SIG-M5 (cell line): Measurements from ENCODE around the gene FN1.
"Not testable (repeated sequence)": the region's sequence is repeated elsewhere in the genome, so short reads cannot be mapped to it uniquely, and the experiment has no call there.

Experiments
- DNase-seq: peaks from one replicate; lab custom pipeline; 2025; lab: John Stamatoyannopoulos, UW

Gene FN1

DNA sequence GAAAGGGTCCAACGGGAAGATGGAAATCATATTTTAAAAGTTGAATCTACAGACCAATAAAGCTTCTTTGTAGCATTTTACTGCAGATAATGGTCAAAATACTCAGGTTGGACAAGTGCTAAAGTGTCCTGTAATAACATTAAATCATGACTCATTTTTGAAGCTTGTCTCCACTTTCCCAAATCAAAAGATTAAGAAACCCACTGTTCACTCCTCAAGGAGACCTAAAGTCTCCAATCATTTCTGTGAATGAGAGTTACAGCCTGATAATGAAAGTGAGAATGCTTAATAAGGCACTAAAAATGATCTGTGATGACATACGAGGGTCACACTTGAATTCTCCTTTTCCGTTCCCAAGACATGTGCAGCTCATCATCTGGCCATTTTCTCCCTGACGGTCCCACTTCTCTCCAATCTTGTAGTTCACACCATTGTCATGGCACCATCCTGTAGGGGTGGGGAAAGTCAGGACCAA, 70.6 kb downstream of the FN1 start:
- no peak for DNase-seq

DNA sequence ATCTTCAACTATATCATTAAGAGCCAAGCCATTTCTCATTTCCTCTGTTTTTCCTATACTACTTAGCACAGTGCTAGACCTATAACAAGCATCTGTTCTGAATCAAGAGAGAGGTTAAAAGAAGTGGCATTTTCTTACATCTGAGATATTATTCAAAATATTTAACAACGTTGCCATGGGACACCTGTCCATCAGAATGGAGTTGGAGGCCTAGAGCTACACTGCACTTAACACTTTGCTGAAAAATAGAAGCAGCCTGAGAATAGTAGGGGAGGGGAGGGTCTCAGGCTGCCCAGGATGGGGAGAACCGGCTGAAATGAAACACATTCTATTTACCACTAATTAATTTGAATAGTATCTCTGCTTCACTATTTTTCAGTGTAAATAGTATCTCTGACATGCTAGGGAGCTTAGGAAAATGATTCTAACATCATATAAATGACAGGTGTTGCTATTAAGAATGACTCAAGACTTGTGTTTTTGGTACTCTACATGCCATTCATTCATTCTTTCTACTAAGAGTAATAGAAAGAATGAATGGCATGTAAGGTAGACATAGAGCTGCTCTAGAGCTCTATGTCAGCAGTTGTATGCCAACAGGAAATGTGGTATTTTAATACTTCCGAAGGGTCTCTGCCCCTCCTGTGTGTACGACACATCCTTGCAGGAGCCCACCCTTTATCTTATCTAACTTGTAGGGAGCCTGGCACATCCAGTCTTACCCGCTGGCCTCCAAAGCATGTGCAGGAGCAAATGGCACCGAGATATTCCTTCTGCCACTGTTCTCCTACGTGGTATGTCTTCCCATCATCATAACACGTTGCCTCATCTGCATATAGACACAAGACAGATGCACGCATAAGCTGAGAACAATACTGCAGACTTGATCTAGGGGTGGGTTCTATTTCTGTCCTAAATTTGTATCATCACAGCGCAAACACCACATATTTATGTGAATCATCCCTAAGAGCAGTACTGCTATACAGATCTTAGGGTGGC, 71.4 kb downstream of the FN1 start:
- DNase-seq, result no peak

DNA sequence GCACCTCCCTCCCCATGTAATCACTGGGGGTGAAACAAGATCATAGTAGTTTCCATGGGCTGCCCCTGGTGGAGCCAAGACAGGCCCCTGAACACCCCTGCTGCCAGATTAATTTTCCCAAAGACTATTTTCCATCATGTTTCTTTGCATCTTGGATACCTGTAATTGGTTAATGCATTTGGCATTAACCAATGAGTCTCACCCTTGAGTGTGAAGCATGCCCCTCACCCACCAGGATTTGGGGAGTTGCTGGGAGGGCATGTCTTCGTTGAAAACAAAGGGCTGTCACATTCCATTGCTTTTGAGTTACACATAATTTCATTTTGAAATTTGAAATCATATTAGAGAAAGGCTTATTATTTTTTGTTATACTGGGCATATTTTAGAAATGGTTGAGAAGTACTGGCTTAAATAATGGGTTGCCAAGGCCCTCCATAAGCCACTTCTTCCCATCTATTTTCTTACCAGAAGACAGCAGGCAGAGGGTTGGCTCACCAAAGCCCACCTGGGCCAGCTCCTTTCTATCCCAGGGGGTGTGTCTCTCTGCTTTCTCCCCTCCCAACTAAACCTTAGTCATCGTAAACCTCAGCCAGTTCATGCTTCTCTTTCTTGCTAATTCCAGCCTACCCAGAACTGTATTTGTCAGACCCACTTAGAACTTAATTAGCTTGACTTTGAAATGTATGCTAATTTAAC, 72.3 kb downstream of the FN1 start:
- DNase-seq, result no peak

DNA sequence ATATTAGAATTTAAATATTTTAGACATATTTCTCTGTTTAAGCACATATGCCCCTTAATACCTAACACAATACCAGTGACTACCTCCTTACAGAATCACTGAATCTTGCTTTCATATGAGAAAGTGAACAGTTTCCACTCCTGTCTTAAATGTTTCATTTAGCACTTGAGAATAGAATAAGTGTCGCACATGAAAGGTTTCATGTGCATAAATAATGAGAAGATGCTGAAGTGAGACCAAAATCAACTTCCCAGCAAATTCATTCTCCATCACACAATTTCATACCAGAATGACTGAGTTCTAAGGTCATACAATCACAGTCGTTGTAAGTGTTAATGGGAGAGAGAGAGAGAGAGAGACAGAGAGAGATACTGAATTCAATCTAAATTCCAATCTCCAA, 72.8 kb downstream of the FN1 start:
- no peak for DNase-seq

DNA sequence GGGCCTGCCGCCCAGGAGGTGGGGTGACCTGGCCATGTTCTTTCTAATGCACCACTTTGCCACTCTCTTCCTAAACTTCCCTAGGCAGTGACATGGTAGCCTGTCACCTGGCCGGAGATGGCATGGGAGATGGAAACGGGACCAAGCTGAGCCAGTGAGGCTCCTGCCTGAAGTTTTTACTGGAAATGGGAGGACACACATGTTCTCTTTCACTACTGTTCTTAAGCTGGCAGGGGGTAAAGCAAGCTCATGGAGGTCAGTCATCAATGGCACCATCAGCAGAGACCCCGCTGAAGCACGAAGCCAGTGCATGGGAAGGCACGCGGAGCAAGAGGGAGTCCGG, 73.3 kb downstream of the FN1 start:
- no peak for DNase-seq

DNA sequence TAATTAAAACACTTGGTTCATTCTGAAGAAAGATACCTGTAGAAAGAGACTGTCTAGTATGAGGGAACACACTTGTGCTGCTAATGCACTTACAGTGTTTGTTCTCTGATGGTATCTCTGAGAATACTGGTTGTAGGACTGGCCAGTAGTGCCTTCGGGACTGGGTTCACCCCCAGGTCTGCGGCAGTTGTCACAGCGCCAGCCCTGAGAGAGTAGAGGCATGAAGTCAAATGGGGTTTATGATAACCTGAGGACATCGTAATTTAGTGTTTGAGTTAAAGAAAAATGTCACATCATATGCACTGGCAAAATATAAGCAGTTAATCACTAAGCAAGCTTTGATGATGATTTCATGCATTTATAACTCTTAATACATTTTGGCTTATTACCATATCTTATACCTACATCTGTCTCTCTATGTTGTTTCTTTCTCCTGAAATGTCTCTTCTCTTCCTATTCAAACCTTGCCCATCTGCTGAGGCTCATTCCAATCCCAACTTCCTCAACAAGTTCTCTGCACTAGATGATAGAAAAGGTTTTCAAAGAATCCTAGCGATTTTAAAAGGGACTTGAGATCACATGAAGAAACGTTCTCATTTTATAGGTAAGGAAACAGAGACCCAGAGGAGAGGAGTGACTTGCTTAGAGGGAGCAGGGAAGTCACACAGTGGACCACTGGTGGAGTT, 73.8 kb downstream of the FN1 start:
- DNase-seq, result no peak

DNA sequence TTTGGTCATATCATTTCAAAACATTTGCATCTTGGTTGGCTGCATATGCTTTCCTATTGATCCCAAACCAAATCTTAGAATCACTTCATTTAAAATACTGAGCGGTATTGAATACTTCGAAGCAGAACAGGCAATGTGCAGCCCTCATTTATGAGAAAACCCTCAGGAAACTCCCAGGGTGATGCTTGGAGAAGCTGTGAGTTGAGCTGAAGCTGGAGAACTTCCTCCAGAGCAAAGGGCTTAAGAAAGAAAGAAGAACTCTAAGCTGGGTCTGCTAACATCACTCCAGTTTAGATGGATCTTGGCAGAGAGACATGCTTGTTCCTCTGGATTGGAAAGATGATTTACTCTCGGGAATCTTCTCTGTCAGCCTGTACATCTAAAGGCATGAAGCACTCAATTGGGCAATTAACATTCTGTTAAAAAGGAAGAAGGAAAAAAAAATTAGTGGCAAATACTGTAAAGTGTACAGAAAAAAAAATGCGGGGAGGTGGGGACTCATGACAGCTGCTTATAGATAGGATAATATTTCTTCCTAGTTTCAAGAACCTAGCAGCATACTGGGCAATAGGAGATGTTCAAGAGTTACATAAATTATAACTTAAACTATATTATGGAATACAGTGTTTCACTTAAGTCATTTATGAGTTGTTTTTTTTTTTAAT, 74.5 kb downstream of the FN1 start:
- no peak for DNase-seq

DNA sequence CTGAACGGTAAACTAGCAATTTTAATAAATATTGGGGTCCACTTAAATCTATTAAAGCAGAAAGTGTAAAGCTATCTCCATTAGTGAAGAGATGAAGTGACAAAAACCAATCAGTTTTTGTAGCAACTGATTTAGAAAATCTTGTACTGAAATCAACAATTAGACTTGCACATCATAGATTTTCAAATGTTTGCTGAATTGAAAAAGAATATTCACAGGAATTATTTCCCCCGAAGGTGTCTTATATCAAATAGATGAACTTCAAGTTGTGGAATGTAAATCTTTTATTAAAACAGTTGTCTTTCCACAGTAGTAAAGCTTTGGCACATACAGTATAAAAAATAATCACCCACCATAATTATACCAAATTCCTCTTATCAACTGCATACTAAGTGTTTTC, 75.3 kb downstream of the FN1 start:
- no peak for DNase-seq

DNA sequence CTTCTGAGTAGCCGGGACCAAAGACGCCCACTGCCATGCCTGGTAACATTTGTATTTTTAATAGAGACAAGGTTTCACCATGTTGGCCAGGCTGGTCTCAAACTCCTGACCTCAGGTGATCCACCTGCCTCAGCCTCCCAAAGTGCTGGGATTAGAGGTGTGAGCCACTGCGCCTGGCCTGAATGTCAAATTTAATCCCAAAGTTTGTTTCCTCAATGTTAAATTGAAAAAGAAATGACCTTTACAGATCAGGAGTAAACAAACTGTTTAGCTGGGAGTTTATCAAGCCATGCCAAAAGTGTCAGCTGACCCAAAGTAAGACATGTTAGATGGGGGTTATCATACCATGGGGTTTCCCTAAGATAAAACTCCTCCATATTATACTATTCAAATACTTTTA, 75.8 kb downstream of the FN1 start:
- DNase-seq, result not testable (repeated sequence)

DNA sequence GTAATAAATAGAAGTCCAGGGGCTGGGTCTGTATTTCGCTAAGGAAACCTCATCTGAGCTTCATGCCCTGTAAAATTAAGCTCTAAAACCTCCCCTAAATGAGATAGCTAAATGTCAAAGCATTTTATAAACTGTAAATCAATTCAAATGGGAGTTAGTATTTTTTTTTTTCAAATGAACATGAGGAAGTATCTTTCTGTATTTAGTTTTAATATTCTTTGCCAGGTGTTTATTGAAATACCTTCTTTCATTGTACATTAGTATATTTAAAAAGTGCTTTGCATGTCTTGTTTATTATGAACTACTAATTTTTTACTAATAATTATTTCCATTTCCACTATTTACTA, 76.3 kb downstream of the FN1 start:
- no peak for DNase-seq

DNA sequence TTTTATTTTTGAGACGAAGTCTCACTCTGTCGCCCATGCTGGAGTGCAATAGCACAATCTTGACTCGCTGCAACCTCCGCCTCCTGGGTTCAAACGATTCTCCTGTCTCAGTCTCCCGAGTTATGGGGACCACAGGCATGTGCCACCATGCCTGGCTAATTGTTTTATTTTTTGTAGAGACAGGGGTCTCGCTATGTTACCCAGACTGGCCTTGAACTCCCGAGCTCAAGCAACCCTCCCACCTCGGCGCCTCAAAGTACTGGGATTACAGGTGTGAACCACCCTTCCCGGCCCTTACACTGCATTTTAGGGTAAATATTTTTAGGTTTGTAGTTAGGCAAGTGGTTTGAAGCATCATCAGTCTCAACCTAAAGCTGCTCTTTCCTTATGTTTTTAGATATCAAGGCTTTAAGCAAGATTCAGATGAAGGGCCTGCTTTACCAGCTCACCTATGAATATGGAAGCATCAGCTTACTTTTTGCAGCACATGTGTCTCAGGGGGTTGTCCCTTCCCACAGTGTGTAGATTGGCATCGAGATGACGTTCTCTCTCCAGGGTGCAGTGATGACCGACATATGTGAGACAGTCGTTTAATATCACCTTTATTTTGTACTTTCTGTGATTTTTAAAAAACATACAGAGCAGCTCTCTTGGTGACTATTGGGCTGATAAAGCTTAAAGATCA, 76.8 kb downstream of the FN1 start:
- no peak for DNase-seq

DNA sequence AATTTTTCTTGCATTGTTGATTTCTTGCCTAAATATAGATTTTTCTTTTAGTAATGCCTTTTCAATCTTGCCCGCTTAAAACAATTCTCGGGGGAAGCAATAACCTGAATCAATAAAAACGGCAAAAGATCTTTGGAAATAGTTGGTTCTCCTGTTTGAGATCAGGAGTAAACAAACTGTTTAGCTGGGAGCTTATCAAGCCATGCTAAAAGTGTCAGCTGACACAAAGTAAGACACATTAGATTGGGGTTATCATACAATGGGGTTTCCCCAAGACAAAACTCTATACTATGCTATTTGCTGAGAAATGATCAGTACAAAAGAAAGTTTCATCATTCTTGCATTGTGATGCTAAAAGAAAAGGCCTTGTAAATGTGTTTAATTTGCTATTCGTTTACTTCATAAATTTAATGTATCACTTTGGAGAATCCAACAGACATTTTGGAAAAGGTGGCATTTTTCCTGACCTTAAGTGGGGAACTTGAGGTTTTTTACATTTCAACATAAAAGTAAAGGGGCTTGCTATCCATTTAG, 77.5 kb downstream of the FN1 start:
- DNase-seq, result no peak

DNA sequence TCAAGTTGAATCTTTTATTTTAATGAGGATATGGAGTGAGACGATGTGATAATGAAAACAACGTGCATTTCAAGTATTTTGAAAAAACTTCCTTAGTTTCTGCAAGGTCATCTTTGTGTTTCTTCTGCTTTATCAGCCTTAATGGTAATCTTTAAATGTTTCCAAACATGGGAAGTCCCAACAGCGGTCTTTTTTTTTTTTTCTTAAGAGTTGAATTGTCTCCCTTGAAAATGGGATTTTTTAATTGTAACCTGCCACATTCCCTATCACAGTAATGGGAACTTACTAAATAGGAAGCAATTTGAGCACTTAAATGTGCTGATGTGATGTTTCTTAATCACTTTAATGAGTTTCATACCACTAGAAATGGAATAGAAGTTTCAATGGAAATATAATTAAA, 78.2 kb downstream of the FN1 start:
- no peak for DNase-seq

DNA sequence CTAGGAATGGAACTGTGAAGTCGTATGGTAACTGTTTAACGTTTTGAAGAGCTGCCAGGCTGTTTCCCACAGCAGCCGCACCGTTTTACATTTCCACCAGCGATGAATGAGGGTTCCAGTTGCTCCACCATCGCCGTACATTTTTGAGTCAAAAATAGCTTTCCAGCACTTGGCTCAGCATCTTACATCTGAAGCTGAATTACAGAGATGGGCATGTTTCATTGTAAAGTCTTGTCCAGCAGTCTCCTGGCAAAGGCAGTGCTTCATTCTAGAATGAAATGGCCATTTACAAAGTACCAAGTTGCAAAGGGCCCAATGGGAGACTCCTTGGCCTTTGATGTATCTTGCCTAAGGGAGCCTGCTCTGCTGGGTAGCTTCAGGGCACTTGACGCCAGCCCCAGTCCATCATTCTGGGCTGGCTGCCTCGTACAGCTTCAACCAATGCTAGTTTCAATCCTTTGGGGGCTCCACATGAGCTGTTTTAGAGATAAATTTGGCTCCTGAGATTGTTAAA, 78.9 kb downstream of the FN1 start:
- no peak for DNase-seq

DNA sequence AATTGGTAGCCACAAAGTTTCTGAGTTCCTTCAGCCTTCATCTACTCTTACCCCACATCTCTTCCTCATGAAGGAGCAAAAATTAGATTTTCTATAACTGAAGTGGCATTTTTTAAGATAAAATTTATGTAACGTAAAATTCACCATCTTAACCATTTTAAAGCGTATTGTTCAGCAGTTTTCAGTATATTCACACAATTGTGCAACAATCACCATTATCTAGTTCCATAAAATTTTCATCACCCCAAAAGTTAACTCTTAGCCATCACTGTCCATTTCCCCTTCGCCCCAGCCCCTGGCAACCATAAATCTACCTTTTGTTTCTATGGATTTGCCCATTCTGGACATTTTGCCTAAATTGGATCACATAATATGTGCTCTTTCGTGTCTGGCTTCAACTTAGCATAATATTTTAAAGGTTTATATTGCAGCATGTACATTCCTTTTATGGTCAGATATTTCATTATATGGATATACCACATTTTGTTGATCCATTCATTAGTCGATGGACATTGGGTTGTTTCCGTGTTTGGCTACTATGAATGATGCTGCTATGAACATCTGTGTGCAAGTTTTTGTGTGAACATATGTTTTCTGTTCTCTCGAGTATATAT, 79.4 kb downstream of the FN1 start:
- DNase-seq, result no peak

DNA sequence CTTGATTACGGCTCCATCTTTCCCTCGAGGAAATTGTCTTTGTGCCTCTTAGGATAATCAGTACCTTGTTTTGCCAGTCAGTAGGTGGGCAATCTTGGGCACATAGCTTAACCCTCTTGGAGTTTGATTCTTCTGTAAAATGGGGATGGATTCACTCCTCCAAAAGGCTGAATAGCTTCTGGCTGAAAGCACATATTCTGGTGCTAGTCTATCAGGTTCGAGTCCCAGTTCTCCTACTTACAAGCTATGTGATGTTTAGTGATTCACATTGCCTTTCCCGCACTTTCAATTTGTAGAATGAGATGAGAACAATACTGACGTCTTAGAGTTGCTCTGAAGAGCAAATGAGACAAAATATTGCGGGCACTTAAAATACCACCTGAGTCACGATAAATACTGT, 80.1 kb downstream of the FN1 start:
- DNase-seq, result no peak

DNA sequence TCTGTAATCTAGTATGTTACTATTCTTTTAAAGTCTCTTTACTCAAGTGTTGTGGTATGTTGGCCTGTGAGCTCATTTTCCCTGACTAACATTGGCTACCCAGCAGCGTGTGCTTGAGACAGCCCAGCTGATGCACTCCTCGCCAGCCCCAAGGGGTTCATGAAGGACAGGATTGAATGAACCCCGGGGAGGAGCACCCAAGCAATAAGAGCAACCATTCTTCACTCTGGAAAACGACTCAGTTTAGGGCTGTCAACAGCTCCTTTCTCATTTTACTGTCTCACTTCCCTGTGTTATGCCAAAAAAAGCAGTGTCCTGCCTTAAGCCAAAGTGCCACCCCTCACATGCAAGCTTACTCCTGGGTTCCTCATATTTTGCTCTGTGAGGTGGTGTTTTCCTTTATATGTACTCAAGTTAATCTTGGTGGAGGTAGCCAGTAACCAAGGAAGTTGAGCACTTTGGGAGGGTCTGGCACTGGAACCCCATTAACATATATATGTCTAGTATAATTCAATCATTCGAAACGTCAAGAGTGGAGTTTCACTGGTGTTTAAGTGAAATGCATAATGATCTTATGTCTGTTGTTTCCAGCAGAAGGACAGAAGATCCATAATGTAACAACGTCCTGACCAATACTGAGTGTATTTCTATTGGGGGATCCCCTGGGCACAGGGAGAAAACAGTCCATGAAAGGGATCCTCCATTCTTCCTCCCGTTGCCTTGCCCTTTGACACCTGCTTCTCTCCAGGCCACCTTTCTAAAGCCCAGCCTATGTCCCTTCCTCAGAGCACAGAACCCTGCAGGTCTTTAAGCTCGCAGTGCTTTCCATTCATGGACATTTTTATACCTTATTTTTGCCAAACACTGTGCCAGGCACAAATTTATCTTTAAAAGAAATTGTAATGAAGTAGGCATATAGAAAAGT, 80.8 kb downstream of the FN1 start:
- DNase-seq, result no peak

DNA sequence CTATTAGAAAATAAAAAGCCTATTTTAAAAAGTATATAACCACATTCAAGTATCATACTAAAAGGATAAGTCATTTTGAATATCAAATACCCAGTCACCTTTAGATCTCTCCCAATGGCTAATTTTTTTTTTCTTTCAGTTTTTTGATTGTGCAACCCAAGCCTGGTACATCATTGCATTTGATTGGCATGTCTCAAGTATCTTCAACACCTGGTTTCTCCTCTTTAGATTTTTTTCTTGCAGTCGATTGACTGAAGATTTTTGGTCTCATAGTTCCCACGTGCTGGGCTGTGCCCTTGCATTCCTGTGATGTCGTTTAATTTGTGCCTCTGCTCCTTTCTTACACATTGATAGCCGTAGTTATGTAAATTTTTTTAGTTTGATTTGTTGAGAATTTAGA, 83.3 kb downstream of the FN1 start:
- DNase-seq, result no peak

DNA sequence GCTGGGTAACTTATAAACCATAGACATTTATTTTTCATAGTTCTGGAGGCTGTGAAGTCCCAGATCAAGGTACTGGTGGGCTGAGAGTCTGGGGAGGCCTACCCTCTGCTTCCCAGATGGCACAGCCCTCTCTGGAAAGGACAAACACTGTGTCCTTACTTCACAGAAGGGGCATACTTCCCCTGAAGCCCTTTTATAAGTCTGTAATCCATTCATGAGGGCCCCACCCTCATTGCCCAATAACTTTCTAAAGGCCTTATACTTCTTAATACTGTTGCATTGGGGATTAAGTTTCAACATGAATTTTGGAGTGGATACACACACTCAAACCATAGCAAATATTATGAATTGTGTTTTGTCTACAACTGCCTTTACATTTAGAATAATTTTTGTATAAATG, 88.0 kb downstream of the FN1 start:
- DNase-seq, result no peak
